Ishikawa (cell line): ENCODE results near the gene PIP4K2B.

Experiments
- CEBPB ChIP-seq: IDR thresholded peaks from 2 replicates; pipeline ENCODE4 v1.6.1; 2012
- CREB1 ChIP-seq: IDR thresholded peaks from 2 replicates; pipeline ENCODE4 v1.6.1; 2012; ENCODE audit warnings: low read depth
- EGR1 ChIP-seq: IDR thresholded peaks from 2 replicates; pipeline ENCODE4 v1.6.1; 2012
- EP300 ChIP-seq: IDR thresholded peaks from 2 replicates; pipeline ENCODE4 v1.6.1; 2012; ENCODE audit warnings: borderline replicate concordance
- FOXM1 ChIP-seq: IDR thresholded peaks from 2 replicates; pipeline ENCODE4 v1.6.1; 2012; ENCODE audit warnings: low read depth, borderline replicate concordance
- NFIC ChIP-seq: IDR thresholded peaks from 2 replicates; pipeline ENCODE4 v1.6.1; 2012
- RAD21 ChIP-seq: IDR thresholded peaks from 2 replicates; pipeline ENCODE4 v1.6.1; 2012; ENCODE audit warnings: low read depth
- REST ChIP-seq: IDR thresholded peaks from 2 replicates; pipeline ENCODE4 v1.6.1; 2012; ENCODE audit warnings: low read depth, mild to moderate bottlenecking
- TAF1 ChIP-seq: IDR thresholded peaks from 2 replicates; pipeline ENCODE4 v1.6.1; 2012; ENCODE audit warnings: low read depth, mild to moderate bottlenecking
- TCF12 ChIP-seq: IDR thresholded peaks from 2 replicates; pipeline ENCODE4 v1.6.1; 2012; ENCODE audit warnings: low read depth
- TEAD4 ChIP-seq: IDR thresholded peaks from 2 replicates; pipeline ENCODE4 v1.6.1; 2012
- USF1 ChIP-seq: IDR thresholded peaks from 2 replicates; pipeline ENCODE4 v1.6.1; 2012
- YY1 ChIP-seq: IDR thresholded peaks from 2 replicates; pipeline ENCODE4 v1.6.1; 2012; ENCODE audit warnings: low read depth
- ZBTB7A ChIP-seq: IDR thresholded peaks from 2 replicates; pipeline ENCODE4 v1.6.1; 2012; ENCODE audit warnings: low read depth
- TF ChIP-seq, protein P1 (sequence below): IDR thresholded peaks from 2 replicates; pipeline ENCODE4 v1.6.1; 2012

The PIP4K2B gene

GRCh38 chr17:38809828-38810227 lies 10.5 kb upstream of the PIP4K2B start:
- no peak for TF ChIP-seq NFIC
- no peak for TF ChIP-seq TAF1
- TF ChIP-seq RAD21: no peak
- TF ChIP-seq EGR1: no peak
- TF ChIP-seq, protein P1, sequence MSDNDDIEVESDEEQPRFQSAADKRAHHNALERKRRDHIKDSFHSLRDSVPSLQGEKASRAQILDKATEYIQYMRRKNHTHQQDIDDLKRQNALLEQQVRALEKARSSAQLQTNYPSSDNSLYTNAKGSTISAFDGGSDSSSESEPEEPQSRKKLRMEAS: no peak
- no peak for TF ChIP-seq REST
- no peak for TF ChIP-seq TCF12
- no peak for TF ChIP-seq YY1
- no peak for TF ChIP-seq ZBTB7A
- TF ChIP-seq FOXM1: no peak
- no peak for TF ChIP-seq CREB1
- TF ChIP-seq TEAD4: no peak
- TF ChIP-seq EP300: no peak
- TF ChIP-seq CEBPB: no peak
- TF ChIP-seq USF1: no peak

- TF ChIP-seq ZBTB7A: no peak
Observed at GRCh38 chr17:38800237-38800760, 943 bp upstream of the PIP4K2B start.

DNA sequence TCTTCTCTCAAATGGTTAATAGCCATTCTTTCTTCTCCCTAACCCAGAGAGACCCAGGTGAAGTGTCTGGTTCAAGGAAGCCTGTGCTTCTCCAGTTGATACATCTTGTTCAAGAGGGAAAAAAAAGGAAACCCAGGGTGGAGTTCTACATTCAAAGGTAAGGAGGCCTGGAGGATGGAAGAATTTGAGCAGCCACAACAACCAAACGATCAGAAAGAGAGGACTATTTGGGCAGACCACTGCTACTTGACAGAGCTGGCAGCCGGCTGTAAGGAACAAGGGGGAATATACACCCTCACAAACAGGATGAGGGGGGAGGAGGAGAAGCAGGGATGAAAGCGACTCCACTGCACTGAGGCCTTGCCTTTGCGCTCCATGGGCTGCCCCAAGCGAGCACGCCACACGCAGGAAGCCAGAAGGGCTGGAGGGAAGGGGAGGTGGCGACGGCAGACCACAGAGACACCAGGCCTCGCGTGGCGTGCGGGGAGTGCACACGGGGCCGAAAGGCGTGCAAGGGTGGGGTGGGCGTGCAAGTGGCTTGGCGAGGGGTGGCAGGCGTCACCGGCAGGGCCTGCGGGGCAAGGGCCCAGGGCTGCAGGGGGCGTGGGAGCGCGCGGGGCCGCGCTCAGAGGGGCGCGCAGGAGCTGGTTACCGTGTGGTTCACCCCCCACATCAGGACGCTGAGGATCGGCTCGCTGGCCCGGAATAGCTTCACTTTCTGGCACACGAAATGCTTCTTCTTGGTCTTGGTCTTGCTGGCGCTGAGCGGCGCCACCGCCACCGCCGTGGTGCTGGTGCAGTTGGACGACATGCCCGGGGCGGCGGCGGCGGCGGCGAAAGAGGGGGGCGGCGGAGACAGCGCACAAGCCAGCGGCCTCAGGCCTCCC lies 499 bp downstream of the PIP4K2B start:
- no peak for TF ChIP-seq CREB1
- TF ChIP-seq YY1: peak; percentile 29; the same call in 1 of the 2 replicates
- 0 out of 2 replicates have a peak, but pooled peaks have one; percentile 43 for TF ChIP-seq EP300
- TF ChIP-seq, protein P1: peak; percentile 40

DNA sequence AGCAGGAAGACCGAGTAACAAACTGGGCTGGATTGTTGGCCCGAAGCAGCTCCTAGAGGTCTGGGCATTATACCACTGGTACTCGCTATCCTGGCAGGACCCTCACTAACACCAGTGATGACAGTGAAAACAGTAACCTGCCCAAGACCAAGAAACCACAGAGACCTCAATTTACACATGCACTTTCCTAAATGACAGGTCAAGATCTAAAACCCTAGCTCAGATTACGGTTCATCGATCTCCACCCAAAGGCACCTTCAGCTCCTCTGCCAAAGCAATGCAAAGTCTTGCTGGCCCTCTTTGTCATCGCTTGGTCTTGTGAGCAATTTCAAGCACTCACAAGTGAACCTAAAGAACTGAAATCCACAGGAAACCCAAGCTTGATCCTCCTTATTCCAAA lies 1.5 kb downstream of the PIP4K2B start:
- TF ChIP-seq USF1 (no peak), NFIC (no peak), CREB1 (no peak), FOXM1 (no peak)

DNA sequence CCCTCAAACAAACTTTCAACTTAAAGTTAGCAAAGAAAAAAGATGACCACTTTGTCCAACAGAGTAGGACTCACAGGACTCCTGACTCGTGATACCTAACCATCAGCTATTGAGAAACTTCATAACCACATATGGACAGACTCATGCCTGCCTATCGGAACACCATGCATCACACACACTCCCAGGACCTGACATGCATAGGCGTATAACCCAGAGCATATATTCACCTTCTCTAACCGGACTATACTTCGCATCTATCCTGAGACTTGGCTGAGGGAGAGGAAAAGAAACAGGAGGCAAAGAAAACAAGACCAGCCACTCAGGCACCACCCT lies 2.2 kb downstream of the PIP4K2B start:
- no peak for TF ChIP-seq REST
- TF ChIP-seq TEAD4: no peak
- no peak for TF ChIP-seq YY1
- TF ChIP-seq USF1: no peak
- TF ChIP-seq CEBPB: no peak
- no peak for TF ChIP-seq EGR1
- TF ChIP-seq TAF1: no peak
- no peak for TF ChIP-seq CREB1
- TF ChIP-seq, protein P1: no peak

DNA sequence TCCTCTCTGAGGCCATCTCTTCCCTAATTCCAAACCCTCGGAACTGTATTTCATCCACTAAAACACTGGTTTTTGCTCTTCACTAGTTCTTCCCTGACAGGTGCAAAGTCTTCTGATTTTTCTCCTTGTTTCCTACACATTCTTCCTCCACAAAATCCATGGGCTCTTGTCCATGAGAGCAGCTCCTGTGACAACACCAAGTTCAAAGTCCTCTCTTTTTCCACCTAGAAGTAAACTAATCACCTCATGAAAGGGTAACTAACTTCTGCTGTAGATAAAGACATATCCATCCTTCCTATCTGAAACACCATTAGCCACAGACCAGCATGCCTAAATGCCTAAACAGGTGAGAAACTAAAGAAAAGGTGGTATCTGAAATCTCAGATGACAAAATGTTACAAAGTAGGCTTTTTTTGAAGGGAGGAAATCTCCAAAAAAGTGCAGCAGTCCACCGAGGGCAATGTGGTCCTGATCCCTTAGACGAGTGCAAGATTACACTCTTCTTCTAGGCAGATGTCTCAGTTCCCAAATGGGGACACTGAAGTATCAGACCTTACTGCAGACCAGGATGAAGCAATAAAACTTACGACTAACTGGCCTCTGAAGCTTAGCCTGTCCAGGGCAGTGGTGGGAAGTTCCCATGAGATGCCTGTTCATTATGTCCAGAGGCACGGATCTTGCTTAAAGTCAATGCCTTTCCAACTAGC lies 2.8 kb downstream of the PIP4K2B start:
- no peak for TF ChIP-seq TCF12
- TF ChIP-seq TAF1: no peak
- TF ChIP-seq USF1: no peak
- TF ChIP-seq, protein P1: no peak
- TF ChIP-seq FOXM1: no peak
- TF ChIP-seq ZBTB7A: no peak
- TF ChIP-seq CEBPB: no peak
- no peak for TF ChIP-seq CREB1
- no peak for TF ChIP-seq REST
- no peak for TF ChIP-seq RAD21
- TF ChIP-seq EGR1: no peak
- TF ChIP-seq EP300: no peak
- no peak for TF ChIP-seq YY1
- TF ChIP-seq NFIC: no peak
- no peak for TF ChIP-seq TEAD4
